GM21528 (cell line): ENCODE data around the gene PLA2G12B.
"Not testable (repeated sequence)": the region's sequence is repeated elsewhere in the genome, so short reads cannot be mapped to it uniquely, and the experiment has no call there.

Source experiments
- ATAC-seq: cut with Tn5 transposase; IDR thresholded peaks from one replicate; pipeline ENCODE4 v1.9.1; 2021; ENCODE audit warnings: mild to moderate bottlenecking, moderate library complexity; ENCODE audit not compliant: unreplicated experiment, low FRiP score

The PLA2G12B gene

GRCh38 chr10:72943498-72944234, 10.9 kb downstream of the PLA2G12B start:
- ATAC-seq = no peak

- ATAC-seq = no peak
Measured at GRCh38 chr10:72935361-72935760, 19.2 kb downstream of the PLA2G12B start.

DNA sequence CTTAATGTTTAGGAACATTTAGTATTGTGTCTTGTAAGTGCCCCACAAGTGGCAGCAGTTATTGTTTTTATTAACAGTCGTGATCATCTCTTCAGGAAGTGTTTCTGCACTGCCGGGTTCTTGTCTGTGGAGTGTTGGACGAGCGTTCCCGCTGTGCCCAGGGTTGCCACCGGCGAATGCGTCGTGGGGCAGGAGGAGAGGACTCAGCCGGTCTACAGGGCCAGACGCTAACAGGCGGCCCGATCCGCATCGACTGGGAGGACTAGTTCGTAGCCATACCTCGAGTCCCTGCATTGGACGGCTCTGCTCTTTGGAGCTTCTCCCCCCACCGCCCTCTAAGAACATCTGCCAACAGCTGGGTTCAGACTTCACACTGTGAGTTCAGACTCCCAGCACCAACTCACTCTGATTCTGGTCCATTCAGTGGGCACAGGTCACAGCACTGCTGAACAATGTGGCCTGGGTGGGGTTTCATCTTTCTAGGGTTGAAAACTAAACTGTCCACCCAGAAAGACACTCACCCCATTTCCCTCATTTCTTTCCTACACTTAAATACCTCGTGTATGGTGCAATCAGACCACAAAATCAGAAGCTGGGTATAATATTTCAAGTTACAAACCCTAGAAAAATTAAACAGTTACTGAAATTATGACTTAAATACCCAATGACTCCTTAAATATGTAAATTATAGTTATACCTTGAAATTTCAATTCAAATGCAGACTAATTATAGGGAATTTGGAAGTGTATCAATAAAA, 22.2 kb downstream of the PLA2G12B start:
- no peak for ATAC-seq

GRCh38 chr10:72930276-72930675, 24.3 kb downstream of the PLA2G12B start:
- ATAC-seq = no peak

GRCh38 chr10:72928798-72929197, 25.8 kb downstream of the PLA2G12B start:
- ATAC-seq = no peak

- ATAC-seq = no peak
Measured at GRCh38 chr10:72927485-72927884, 27.1 kb downstream of the PLA2G12B start.

GRCh38 chr10:72925951-72926465, 28.6 kb downstream of the PLA2G12B start:
- ATAC-seq = no peak

GRCh38 chr10:72924351-72924750, 30.3 kb downstream of the PLA2G12B start:
- no peak for ATAC-seq

DNA sequence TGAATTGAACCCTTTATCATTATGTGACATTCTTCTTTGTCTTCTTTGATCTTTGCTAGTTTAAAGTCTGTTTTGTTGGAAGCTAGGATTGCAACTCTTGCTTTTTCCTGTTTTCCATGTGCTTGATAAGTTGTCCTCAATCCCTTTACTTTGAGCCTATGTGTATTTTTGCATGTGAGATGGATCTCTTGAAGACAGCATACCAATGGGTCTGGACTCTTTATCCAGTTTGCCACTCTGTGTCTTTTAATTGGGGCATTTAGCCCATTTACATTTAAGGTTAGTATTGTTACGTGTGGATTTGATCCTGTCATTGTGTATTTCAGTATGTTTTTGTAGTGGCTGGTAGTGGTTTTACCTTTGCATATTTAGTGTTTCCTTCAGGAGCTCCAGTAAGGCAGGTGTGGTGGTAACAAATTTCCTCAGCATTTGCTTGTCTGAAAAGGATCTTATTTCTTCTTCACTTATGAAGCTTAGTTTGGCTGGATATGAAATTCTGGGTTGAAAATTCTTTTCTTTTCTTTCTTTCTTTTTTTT, 33.4 kb downstream of the PLA2G12B start:
- not testable (repeated sequence) for ATAC-seq

GRCh38 chr10:72918352-72918751, 36.3 kb downstream of the PLA2G12B start:
- ATAC-seq = no peak

- ATAC-seq = not testable (repeated sequence)
Measured at GRCh38 chr10:72917803-72918332, 36.7 kb downstream of the PLA2G12B start.

DNA sequence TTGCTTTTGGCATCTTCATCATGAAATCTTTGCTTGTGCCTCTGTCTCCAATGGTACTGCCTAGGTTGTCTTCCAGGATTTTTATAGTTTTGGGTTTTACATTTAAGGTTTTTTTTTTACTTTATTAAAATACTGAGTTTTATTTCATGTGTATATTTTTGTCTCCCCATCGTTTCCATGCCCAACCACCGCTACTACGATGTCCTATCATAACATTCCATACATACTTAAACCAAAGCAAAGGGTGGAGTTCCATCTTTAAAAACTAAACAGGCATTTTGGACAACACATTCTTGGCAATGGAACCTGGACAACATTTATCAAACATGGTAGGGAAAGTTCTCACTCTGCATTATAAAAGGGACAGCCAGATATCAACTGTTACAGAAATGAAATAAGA, 37.4 kb downstream of the PLA2G12B start:
- not testable (repeated sequence) for ATAC-seq

GRCh38 chr10:72913287-72913686, 41.3 kb downstream of the PLA2G12B start:
- ATAC-seq = no peak

- ATAC-seq = no peak
Measured at GRCh38 chr10:72912736-72913135, 41.9 kb downstream of the PLA2G12B start.

DNA sequence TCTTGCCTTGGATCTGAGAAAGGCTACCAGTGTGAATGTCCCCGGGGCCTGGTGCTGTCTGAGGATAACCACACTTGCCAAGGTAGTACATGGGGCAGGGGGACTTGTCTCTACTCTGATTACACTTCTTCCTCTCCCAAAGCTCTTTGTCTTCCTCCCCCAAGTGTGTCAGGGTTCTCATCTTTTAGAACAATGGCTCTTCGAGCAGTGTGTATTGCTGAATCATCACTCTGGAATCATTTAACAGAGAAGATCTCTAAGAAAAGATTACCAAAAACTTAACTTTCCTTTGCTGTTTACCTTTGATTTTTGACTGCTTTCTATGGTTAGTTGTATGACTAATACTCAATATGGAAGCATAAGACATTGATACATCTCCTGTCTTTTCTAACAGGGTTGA, 42.8 kb downstream of the PLA2G12B start:
- no peak for ATAC-seq

GRCh38 chr10:72910705-72911104, 43.9 kb downstream of the PLA2G12B start:
- ATAC-seq = no peak

GRCh38 chr10:72906446-72906845, 48.2 kb downstream of the PLA2G12B start:
- no peak for ATAC-seq

DNA sequence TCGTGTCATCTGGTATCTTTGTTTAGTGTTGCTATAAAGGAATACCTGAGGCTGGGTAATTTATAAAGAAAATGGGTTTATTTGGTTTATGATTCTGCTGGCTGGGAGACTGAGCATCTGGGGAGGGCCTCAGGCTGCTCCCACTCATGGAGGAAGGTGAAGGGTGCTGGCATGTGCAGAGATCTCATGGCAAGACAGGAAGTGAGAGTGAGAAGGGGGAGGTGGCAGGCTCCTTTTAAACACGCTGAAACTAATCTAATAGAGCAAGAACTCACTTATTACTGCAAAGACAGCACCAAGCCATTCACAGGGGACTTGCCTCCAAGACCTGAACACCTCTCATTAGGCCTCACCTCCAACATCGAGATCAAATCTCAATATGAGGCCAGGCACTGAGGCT, 49.8 kb downstream of the PLA2G12B start:
- no peak for ATAC-seq

- not testable (repeated sequence) for ATAC-seq
Measured at GRCh38 chr10:72903941-72904446, 50.6 kb downstream of the PLA2G12B start.

DNA sequence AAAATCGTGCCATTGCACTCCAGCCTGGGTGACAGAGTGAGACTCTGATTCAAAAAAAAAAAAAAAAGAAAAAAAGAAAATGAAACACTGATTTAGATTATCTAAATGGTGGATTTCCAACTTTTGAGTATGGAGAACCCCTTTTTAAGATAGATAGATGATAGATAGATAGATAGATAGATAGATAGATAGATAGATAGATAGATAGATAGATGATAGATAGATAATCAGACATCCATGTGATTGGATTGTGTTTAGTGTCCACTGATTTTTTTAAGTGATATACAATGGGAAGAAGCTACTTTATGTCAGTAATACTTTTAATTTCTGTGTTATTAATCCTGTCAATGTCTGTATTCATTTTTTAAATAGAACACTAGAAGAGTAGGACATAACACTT, 55.1 kb downstream of the PLA2G12B start:
- ATAC-seq = no peak

DNA sequence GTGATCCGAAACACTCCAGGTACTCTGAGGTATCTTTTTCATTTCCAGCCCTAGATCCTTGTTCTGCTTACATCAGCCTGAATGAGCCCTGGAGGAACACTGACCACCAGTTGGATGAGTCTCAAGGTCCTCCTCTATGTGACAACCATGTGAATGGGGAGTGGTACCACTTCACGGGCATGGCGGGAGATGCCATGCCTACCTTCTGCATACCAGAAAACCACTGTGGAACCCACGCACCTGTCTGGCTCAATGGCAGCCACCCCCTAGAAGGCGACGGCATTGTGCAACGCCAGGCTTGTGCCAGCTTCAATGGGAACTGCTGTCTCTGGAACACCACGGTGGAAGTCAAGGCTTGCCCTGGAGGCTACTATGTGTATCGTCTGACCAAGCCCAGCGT, 56.0 kb downstream of the PLA2G12B start:
- ATAC-seq = no peak
